Panc1 (cell line): ENCODE measurements around the gene JAK2. TPM values are rescaled to one million over a fixed set of nuclear protein-coding genes. Genes with fewer than 3 reads are reported as not detected.

ENCODE experiments used
- ATAC-seq: fragments of 200-7000 bp; cut with Tn5 transposase; 2 replicates; pipeline ENCODE4 v1.9.1; 2020; ENCODE audit warnings: mild to moderate bottlenecking, moderate library complexity
- BruUV-seq: library from RNA; stranded (reverse); fragments of 400-500 nt; replicated peaks from 2 replicates; lab custom pipeline; 2021; lab: Mats Ljungman, UMichigan
- CTCF ChIA-PET: fragments of 300-600 bp; sonication (Branson Sonifier 250); formaldehyde crosslinking; loops from one replicate; lab custom pipeline; 2022; ENCODE audit warnings: antibody characterized with exemption; lab: Charles Lee
- POLR2A ChIA-PET: fragments of 300-600 bp; sonication (Branson Sonifier 250); formaldehyde crosslinking; loops from one replicate; lab custom pipeline; 2022; ENCODE audit warnings: antibody characterized with exemption; lab: Charles Lee
- DNase-seq: peaks from one replicate; pipeline ENCODE4 v3.0.0-alpha.2; 2010; ENCODE audit warnings: low read depth, low spot score
- H3K27ac ChIP-seq: 2 replicates; pipeline ENCODE4 v1.5.1; 2011; ENCODE audit warnings: mild to moderate bottlenecking, low read length, inconsistent platforms
- H3K27me3 ChIP-seq: fragments of 200-500 bp; sonication (Bioruptor generic); 2 replicates; pipeline ENCODE4 v1.6.0; 2014; ENCODE audit warnings: low read length, inconsistent platforms; ENCODE audit not compliant: control insufficient read depth, insufficient read depth
- H3K36me3 ChIP-seq: fragments of 200-500 bp; sonication (Bioruptor generic); 2 replicates; pipeline ENCODE4 v1.5.1; 2014; ENCODE audit warnings: inconsistent platforms, mild to moderate bottlenecking, low read length, moderate library complexity; ENCODE audit not compliant: control insufficient read depth, insufficient read depth
- H3K4me1 ChIP-seq: 2 replicates; pipeline ENCODE4 v1.5.1; 2011; ENCODE audit warnings: inconsistent platforms, mild to moderate bottlenecking, low read length, moderate library complexity; ENCODE audit not compliant: control insufficient read depth, insufficient read depth
- H3K4me3 ChIP-seq, 2 experiments: 2 replicates each; pipeline ENCODE4 v1.5.1; 2011 to 2012; ENCODE audit warnings: low read depth in 2 of 2, low read length in 2 of 2, mild to moderate bottlenecking in 2 of 2, inconsistent platforms in 1 of 2, moderate library complexity in 1 of 2
- H3K9me3 ChIP-seq: fragments of 200-500 bp; sonication (Bioruptor generic); 2 replicates; pipeline ENCODE4 v1.5.1; 2014; ENCODE audit warnings: low read depth, mild to moderate bottlenecking, inconsistent platforms, low read length, moderate library complexity; ENCODE audit not compliant: control insufficient read depth, insufficient read depth
- CTCF ChIP-seq: fragments of 450-650 bp; IDR thresholded peaks from 2 replicates; pipeline ENCODE4 v1.5.1; 2017; ENCODE audit warnings: mild to moderate bottlenecking
- POLR2AphosphoS5 ChIP-seq: IDR thresholded peaks from 2 replicates; pipeline ENCODE4 v1.6.1; 2012; ENCODE audit warnings: mild to moderate bottlenecking, low read depth, low read length, moderate library complexity
- REST ChIP-seq, 2 experiments: IDR thresholded peaks; 2 replicates each; pipeline ENCODE4 v1.6.1; 2011 to 2012; ENCODE audit warnings: low read depth in 2 of 2, control low read depth in 1 of 2, low read length in 1 of 2, mild to moderate bottlenecking in 1 of 2, moderate library complexity in 1 of 2; ENCODE audit not compliant: insufficient read depth in 1 of 2
- SIN3A ChIP-seq: IDR thresholded peaks from 2 replicates; pipeline ENCODE4 v1.6.1; 2012; ENCODE audit warnings: low read depth, mild to moderate bottlenecking, low read length, moderate library complexity, borderline replicate concordance; ENCODE audit not compliant: insufficient read depth
- TCF7L2 ChIP-seq: IDR thresholded peaks from 2 replicates; pipeline ENCODE4 v1.6.1; 2011; ENCODE audit warnings: mild to moderate bottlenecking, low read depth, low read length, inconsistent platforms
- in situ Hi-C: cut with HindIII; loops from 2 replicates; pipeline ENCODE4 v1.10.0; 2016; ENCODE audit warnings: low sequenced_read_pairs, low pct_unique_long_range_greater_than_20kb
- intact Hi-C: fragments of 100-400 bp; cut with micrococcal nuclease; formaldehyde crosslinking; loops from one replicate; pipeline ENCODE4 v1.10.0; 2022; ENCODE audit not compliant: unreplicated experiment
- total RNA-seq: library from RNA; stranded (reverse); gene quantifications from one replicate; pipeline ENCODE4 v1.2.1, GENCODE V29; 2021; ENCODE audit not compliant: unreplicated experiment

Gene JAK2
- total RNA-seq, 1 experiment from 2014 or later: 2.3 TPM

DNA sequence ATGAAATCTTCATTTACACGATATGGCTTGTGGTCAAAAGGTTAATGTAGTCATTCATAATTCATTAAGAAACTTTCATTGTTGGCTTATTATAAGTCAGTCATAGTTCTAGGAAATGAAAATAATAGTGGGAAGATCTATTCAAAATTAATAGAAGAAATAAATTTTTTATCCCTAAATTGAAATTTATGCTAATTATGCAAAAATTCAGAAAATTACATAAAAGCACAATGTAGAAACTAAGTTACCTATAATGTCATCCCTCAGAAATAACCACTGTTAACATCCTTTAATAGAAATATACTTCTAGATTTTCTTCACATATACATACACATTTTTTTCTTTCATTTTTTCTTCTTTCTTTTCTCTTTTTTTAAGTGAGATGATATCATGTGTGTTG is 15.9 kb upstream of the JAK2 start:
- TF ChIP-seq REST (IDR thresholded peaks at IDR 0.05; ENCODE audit: insufficient read depth in 1 of 2, low read depth in 2 of 2, low read length in 1 of 2): no peak
- TF ChIP-seq CTCF: no peak
- no peak for TF ChIP-seq SIN3A
- TF ChIP-seq TCF7L2: no peak
- no peak for TF ChIP-seq POLR2AphosphoS5
- no peak for DNase-seq
- BruUV-seq: no TSS peak
- Histone ChIP-seq H3K36me3 (no peaks in the 10 kb centered on the region), H3K27me3 (no peaks in the 10 kb centered on the region), H3K4me3 (no peak overlapping the region), H3K27ac (no peak overlapping the region), H3K9me3 (no peaks in the 10 kb centered on the region), H3K4me1 (no peaks in the 10 kb centered on the region)
- intact Hi-C loops (no loop called here), in situ Hi-C loops (no loop called here)
- no peak for ATAC-seq
- CTCF ChIA-PET: no interaction called here
- POLR2A ChIA-PET: no interaction called here

- Histone ChIP-seq H3K36me3 (no peaks in the 10 kb centered on the region), H3K4me1 (no peaks in the 10 kb centered on the region), H3K27ac (no peak overlapping the region), H3K4me3 (no peak overlapping the region), H3K27me3 (no peaks in the 10 kb centered on the region), H3K9me3 (no peaks in the 10 kb centered on the region)
- CTCF ChIA-PET: no interaction called here
- no TSS peak for BruUV-seq
- DNase-seq: no peak
- POLR2A ChIA-PET: no interaction called here
- in situ Hi-C loops: no loop called here
- intact Hi-C loops: no loop called here
- no peak for ATAC-seq
- TF ChIP-seq SIN3A (no peak), REST (IDR thresholded peaks at IDR 0.05; ENCODE audit: insufficient read depth in 1 of 2, low read depth in 2 of 2, low read length in 1 of 2) (no peak), TCF7L2 (no peak), CTCF (no peak), POLR2AphosphoS5 (no peak)
Measured at GRCh38 chr9:4970970-4971641, 14.0 kb upstream of the JAK2 start.
